ELF-1 (cell line): ENCODE results near the gene ZNRD2.

Experiments
- DNase-seq: peaks from one replicate; pipeline ENCODE4 v3.0.0-alpha.2; 2016; ENCODE audit warnings: low read depth, low spot score

ZNRD2 gene

DNA sequence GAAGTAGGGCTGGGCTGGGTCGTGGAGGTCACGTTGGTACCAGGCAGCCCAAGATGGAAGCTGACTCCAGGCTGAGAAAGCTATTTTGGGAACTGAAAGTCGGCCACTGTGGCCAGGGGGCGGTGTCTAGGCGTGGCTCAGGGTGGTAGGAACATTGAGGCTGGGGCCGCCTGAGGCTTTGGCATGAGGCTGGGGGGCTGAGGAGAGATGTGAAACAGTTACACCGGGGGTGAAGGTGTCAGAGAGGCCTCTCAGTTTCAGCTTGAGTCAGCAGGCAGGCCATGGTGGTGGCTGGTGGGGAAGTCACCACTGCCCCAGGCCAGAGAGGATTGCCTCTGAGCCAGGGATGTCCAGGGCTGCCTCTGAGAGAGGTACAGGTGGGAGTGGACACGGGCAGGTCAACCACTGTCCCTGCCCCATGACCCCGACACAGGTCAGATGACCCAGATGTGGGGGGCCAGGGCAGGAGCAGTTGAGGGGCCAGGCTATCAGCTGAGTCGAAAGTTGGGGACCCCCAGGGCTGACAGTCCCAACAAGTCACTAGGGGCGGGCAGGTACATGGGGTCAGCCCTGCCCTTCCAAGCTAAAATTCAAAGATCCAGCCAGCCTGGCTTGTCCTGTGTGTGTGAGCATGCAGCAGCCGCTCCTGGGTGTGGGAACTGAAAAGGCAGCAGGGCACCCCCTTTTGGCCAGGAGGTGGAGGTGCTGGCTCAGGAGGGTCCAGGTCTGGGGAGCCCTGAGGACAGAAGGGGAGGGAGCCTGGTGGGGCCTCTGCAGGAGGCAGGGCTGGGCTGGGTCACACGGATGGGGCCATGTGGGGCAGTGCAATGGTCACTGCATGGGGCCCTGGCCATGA lies 18.1 kb downstream of the ZNRD2 start:
- peak; percentile 79 for DNase-seq

DNA sequence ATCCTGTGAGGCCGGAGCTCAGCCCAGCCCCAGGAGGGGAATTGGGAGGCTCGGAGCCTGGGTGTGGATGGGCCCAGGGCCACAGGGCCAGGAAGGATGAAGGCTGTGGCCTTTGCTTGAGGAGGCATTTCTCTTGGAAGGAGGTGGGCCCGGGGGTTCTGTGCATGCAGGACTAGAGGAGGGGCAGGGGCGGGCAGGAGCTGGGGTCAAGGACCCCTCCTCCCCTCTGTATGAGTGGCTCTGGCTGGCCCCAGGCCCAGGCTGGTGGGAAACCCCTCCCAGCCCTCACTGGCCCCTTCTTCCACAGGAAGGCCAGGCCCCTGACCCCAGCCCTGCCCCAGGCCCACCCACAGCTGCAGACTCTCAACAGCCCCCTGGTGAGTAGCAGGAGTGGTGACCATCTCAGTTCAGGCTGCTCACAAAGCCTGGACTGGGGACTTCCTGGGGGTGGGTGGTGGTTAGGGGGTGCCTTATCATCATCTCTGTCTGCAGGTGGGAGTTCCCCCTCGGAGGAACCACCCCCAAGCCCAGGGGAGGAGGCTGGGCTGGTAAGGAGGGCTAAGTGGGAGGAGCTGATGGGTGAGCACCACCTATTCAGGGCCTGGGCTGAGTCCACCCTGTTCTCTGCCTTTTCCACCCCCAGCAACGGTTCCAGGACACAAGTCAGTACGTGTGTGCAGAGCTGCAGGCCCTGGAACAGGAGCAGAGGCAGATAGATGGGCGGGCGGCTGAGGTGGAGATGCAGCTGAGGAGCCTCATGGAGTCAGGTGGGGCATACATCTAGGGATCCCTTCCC lies 19.4 kb downstream of the ZNRD2 start:
- DNase-seq, result no peak

GRCh38 chr11:65590240-65590738 lies 20.0 kb downstream of the ZNRD2 start:
- no peak for DNase-seq

DNA sequence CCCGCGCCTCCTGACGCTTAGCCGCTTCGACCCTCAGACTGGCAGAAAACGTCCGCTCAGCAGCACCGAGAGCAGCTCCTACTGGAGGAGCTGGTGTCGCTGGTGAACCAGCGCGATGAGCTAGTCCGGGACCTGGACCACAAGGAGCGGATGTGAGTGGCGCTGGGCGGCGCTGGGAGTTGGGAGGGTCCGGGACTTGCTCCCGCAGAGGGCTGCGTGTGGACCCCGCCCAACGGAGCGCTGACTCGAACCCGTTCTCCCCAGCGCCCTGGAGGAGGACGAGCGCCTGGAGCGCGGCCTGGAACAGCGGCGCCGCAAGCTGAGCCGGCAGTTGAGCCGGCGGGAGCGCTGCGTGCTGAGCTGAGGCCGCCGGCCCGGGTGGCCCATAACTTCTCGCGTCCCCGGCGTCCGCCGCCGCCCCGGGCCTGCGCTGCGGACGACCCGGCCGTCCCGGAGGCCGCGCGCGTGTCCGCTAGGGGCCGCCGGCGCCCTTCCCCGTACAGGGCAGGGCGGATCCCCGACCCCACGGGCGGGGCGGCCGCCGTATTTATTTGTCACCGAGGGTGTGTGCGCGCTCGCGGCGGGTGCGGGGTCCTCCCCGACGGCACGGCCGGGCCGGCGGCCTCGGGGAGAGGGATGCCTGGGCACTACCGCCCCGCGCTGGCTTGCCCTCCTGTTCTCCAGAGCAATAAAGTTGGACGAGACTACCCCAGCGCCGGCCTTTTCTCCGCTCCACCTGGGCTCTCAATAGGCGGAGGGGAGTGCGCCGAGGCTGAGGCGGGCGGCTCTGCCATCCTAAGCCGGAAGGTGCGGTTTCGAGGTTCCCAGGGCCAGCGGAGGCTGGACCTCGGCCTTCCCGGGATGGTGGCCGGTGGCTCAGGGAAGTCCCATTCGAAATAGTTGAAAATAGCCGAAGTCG lies 21.9 kb downstream of the ZNRD2 start:
- peak; percentile 85 for DNase-seq

DNA sequence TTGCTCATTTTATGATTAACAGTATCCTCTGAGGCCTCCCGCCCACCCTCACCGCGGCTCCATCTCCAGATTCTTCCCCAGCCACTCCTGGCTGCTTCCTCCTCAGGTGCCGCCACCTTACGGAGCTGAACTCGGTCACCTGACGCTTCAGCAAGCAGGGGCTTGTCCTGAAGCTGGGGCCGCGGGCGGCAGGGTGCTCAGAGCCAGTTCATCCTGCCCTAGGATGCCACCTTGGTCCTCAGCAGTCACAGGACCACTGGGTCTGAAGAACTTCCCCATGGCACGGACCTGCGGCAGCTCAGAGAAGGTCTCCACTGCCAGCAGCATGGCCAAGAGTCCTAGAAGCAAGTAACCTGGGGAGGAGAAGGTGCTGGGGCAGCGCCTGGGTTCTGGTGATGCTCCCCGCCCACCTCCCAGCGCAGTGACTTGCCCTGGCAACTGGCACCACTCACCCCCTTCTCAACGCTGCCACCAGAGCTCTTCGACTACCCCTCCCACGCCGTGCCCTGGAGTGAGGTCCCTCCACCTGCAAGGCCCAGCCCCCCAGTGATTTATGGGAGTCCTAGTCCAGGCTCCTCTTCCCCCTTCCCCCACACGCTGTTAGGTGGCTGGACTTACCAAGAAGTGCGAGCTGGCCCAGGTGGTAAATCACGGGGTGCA lies 22.7 kb downstream of the ZNRD2 start:
- DNase-seq, result no peak

GRCh38 chr11:65593518-65594414 lies 23.5 kb downstream of the ZNRD2 start:
- peak; percentile 64 for DNase-seq

- no peak for DNase-seq
These were observed 24.9 kb downstream of the ZNRD2 start for GRCh38 chr11:65595131-65595530.

GRCh38 chr11:65595543-65596281 lies 25.4 kb downstream of the ZNRD2 start, which contains the start of gene KCNK7:
TSS of gene KCNK7 (minus strand) at chr11:65595800. CDS start at chr11:65595772, 28 bp downstream.
- no peak for DNase-seq

DNA sequence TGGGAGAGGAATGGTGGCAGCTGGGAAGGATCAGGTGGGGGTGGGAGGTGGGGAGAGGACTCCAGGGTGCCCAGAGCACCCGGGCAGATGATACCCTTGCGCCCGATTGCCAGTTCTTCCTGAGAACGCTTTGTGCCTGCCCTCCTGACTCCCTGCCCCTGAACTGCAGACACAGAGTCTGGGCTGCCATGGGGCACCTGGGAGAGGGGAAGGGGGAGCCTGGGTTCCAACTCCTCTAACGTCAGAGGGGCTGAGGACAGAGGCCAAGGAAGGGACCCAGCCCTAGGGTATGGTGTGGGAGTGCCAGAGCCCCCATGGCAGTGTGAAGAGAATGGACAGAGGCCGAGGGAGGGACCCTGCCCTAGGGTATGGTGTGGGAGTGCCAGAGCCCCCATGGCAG lies 26.2 kb downstream of the ZNRD2 start:
- no peak for DNase-seq

DNA sequence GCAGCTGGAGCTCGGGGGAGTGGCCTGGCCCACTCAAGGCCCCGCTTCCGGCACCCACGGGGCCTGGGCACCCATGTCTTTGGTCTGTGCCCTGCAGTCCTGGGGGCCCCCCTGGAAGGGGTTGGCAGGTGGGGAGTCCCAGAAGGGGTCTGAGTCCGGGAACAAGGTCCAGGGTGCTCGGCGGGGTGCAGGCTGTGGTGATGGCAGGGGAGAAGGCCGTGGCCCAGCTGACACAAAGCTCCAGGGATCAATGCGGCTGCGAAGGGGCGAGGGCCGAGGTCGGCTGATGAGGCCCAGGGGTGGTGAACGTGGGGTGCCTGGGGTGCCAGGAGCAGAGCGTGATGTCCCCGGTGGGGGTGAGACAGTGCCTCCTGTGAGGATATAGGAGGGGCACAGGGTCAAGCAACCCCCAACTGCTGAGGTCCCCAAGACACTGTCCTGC lies 28.0 kb downstream of the ZNRD2 start:
- no peak for DNase-seq

DNA sequence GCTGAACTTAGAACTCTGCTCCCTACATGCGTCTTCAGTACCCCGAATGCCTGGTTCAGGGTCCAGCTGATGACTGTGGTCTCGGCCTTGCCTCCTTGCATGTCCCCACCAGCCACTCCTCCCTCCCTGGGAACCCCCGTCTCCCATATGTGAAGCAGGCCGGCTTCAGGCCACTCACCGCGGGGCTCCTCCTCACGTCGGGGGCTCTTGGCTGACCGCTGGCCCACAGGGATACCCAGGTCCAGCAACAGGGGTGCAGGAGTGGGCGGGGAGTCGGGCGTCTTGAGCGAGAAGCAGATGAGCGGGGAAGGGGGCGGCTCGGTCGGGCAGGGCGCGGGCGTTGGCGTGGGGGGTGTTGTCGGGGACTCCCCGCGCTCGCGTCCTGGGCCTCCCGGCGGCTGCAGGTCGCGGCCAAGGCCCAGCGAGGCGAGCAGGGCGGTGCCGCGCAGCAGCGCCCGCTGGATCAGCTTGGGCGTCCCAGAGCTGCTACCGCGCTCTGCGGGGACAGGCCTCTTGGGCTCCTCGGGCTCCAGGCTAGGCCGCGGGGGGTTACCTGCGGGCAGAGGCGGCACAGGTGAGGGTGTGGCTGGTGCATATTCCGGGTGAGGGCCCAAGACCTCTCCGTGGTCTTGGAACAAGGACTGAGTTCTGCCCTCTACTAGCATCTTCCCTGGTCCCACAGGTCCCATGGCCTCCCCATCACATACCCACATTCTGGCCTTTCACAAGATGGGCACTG lies 29.1 kb downstream of the ZNRD2 start:
- DNase-seq, result no peak

DNA sequence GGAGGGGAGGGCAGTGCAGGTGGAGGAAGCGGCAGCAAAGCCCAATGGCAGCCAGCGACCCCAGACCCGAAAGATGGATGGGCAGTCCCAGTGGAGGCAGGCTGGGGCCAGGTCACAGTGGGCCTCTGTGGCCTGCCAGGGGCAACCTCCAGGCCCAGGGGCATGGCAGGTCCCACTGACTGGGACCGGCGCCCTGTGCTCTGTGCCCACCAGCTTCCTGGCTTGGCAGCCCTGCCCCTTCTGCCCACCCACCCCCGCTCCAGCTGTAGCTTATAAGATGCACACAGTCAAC lies 29.6 kb downstream of the ZNRD2 start:
- no peak for DNase-seq

GRCh38 chr11:65604258-65604657 lies 34.0 kb downstream of the ZNRD2 start:
- DNase-seq, result no peak

GRCh38 chr11:65606876-65607613 lies 36.8 kb downstream of the ZNRD2 start:
- DNase-seq, result peak; percentile 100

- no peak for DNase-seq
These were observed 37.5 kb downstream of the ZNRD2 start for GRCh38 chr11:65607614-65608426.

DNA sequence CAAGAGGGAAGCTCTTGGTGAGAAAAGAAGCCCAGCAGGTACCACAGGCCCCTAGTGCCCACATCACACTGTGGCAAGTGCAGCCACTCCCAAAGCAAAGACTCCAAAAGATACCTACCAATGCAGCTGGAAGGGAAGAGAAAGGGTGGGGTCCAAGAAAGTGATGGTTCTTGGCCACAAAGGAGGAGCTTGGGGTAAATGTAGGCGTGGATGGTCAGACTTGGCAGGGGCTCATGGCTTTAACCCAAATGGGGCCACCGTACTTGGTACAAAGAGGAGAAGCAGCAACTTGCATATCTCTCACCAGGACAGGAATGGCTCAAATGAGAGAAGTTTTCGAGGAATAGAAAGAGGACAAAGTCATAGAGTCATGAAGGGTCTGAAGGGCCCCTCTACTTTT lies 39.0 kb downstream of the ZNRD2 start:
- no peak for DNase-seq

DNA sequence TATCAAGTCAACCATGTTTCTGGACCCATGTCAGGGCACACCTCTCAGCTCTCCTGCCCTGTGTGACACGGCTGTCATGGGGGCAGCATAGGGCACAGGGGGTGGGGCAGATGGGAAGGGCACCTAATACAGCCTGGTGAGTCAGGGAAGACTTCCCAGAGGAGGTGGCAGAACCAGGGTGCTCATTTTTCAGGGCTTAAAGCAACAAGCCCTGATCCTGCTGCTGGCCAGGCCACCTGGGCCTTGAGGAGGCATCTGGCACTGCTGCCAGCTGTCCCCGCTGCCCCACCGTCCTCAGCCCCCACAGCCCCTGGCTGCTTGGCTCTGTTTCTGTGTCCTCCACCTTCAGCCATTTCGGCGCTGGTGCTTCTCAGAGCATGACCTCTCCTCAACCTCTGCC lies 39.4 kb downstream of the ZNRD2 start:
- DNase-seq, result no peak
